H1 (cell line): ENCODE measurements around the gene UCP2. TPM values are rescaled to one million over a fixed set of nuclear protein-coding genes. Genes with fewer than 3 reads are reported as not detected.
A peak's percentile ranks its signal among the peaks of the same experiment; 100 is the strongest.

Experiments
- CTCF ChIA-PET: fragments of 300-600 bp; sonication (Branson Sonifier 250); formaldehyde crosslinking; loops from one replicate; lab custom pipeline; 2021; ENCODE audit not compliant: partially characterized antibody; lab: Charles Lee
- POLR2A ChIA-PET: fragments of 300-600 bp; sonication (Branson Sonifier 250); formaldehyde crosslinking; loops from one replicate; lab custom pipeline; 2021; ENCODE audit warnings: inconsistent platforms; ENCODE audit not compliant: partially characterized antibody; lab: Charles Lee
- DNase-seq, 2 experiments: peaks; one replicate each; pipeline versions ENCODE4 v3.0.0 to v3.0.0-alpha.2; 2010 to 2022; ENCODE audit warnings: low spot score in 2 of 2, low read depth in 1 of 2, mixed read lengths in 1 of 2
- FAIRE-seq: peaks from 2 replicates; lab custom pipeline; 2011; peaks lifted over from hg19 to GRCh38; lab: Jason Lieb, UNC
- H2AFZ ChIP-seq: 2 replicates; pipeline ENCODE4 v1.8.1; 2012; ENCODE audit warnings: low read length, inconsistent platforms
- H2AK5ac ChIP-seq: 2 replicates; pipeline ENCODE4 v1.6.1; 2013; ENCODE audit warnings: low read depth, low read length
- H2BK120ac ChIP-seq: replicated peaks from 2 replicates; pipeline ENCODE3; 2013; ENCODE audit warnings: low read depth, low read length, inconsistent platforms
- H2BK12ac ChIP-seq: 2 replicates; pipeline ENCODE4 v1.6.1; 2013; ENCODE audit warnings: low read depth, low read length
- H2BK15ac ChIP-seq: 2 replicates; pipeline ENCODE4 v1.6.1; 2013; ENCODE audit warnings: low read length
- H2BK20ac ChIP-seq: 2 replicates; pipeline ENCODE4 v1.6.1; 2013; ENCODE audit warnings: low read length
- H2BK5ac ChIP-seq: 2 replicates; pipeline ENCODE4 v1.6.1; 2013; ENCODE audit warnings: low read depth, low read length
- H3K14ac ChIP-seq: 2 replicates; pipeline ENCODE4 v1.6.1; 2013; ENCODE audit warnings: inconsistent platforms; ENCODE audit not compliant: insufficient read length
- H3K18ac ChIP-seq: 2 replicates; pipeline ENCODE4 v1.6.1; 2013; ENCODE audit warnings: low read length; ENCODE audit errors: extremely low read depth
- H3K23ac ChIP-seq: 2 replicates; pipeline ENCODE4 v1.6.1; 2013; ENCODE audit warnings: inconsistent platforms; ENCODE audit not compliant: insufficient read length
- H3K23me2 ChIP-seq: 2 replicates; pipeline ENCODE4 v1.6.1; 2013; ENCODE audit warnings: low read depth, low read length
- H3K27ac ChIP-seq: 2 replicates; pipeline ENCODE4 v1.6.1; 2011; ENCODE audit warnings: low read depth, low read length, inconsistent platforms
- H3K27me3 ChIP-seq, 4 experiments: replicated peaks in 1 of 4; 1 replicate in 1 of 4; 2 replicates in 3 of 4; pipeline versions ENCODE4 v1.6.1 to v1.8.1; 2011 to 2013; ENCODE audit warnings: low read length in 3 of 4, mild to moderate bottlenecking in 3 of 4, inconsistent platforms in 2 of 4, mixed read lengths in 2 of 4, moderate library complexity in 1 of 4; ENCODE audit not compliant: control insufficient read depth in 3 of 4, insufficient read depth in 3 of 4; ENCODE audit errors: extremely low read depth in 1 of 4
- H3K36me3 ChIP-seq, 4 experiments: 2 replicates each; pipeline versions ENCODE4 v1.6.1 to v1.8.1; 2011 to 2013; ENCODE audit warnings: mild to moderate bottlenecking in 4 of 4, low read length in 3 of 4, moderate library complexity in 2 of 4, control low read depth in 1 of 4, inconsistent platforms in 1 of 4; ENCODE audit not compliant: insufficient read depth in 4 of 4, control insufficient read depth in 2 of 4
- H3K4ac ChIP-seq: replicated peaks from 2 replicates; pipeline ENCODE3; 2013; ENCODE audit warnings: low read length, low read depth, mixed read lengths, inconsistent platforms; ENCODE audit not compliant: insufficient read length
- H3K4me1 ChIP-seq, 4 experiments: replicated peaks in 1 of 4; 1 replicate in 1 of 4; 2 replicates in 3 of 4; pipeline versions ENCODE4 v1.6.1 to v1.8.1; 2011 to 2013; ENCODE audit warnings: low read length in 3 of 4, inconsistent platforms in 2 of 4, mixed read lengths in 1 of 4; ENCODE audit not compliant: insufficient read depth in 4 of 4, control insufficient read depth in 3 of 4
- H3K4me2 ChIP-seq, 2 experiments: 2 replicates each; pipeline versions ENCODE4 v1.6.1 to v1.8.1; 2011 to 2013; ENCODE audit warnings: low read depth in 2 of 2, low read length in 2 of 2, control low read depth in 1 of 2, inconsistent platforms in 1 of 2, mild to moderate bottlenecking in 1 of 2; ENCODE audit not compliant: insufficient read depth in 1 of 2
- H3K4me3 ChIP-seq, 4 experiments: fragments of 200-600, 300-600 bp in 1 of 4; sonication (generic), shearing (Covaris generic), sonication (Bioruptor Twin) in 1 of 4; 2 replicates each; pipeline versions ENCODE4 v1.5.1 to v1.8.1; 2011 to 2016; ENCODE audit warnings: low read length in 4 of 4, low read depth in 3 of 4, control low read depth in 2 of 4, inconsistent platforms in 2 of 4, mild to moderate bottlenecking in 2 of 4, mixed read lengths in 1 of 4, moderate library complexity in 1 of 4; ENCODE audit not compliant: insufficient read depth in 2 of 4; ENCODE audit errors: extremely low read depth in 1 of 4
- H3K56ac ChIP-seq: replicated peaks from 2 replicates; pipeline ENCODE3; 2013; ENCODE audit warnings: low read depth, mild to moderate bottlenecking, mixed read lengths, low read length, inconsistent platforms; ENCODE audit not compliant: insufficient read length
- H3K79me1 ChIP-seq: 2 replicates; pipeline ENCODE4 v1.6.1; 2013; ENCODE audit warnings: low read depth, low read length, control low read depth
- H3K79me2 ChIP-seq, 2 experiments: 2 replicates each; pipeline versions ENCODE4 v1.6.1 to v1.8.1; 2012 to 2013; ENCODE audit warnings: low read length in 2 of 2, mild to moderate bottlenecking in 2 of 2, inconsistent platforms in 1 of 2; ENCODE audit not compliant: insufficient read depth in 2 of 2, control insufficient read depth in 1 of 2
- H3K9ac ChIP-seq, 4 experiments: replicated peaks in 1 of 4; 1 replicate in 1 of 4; 2 replicates in 3 of 4; pipeline versions ENCODE4 v1.6.1 to v1.8.1; 2011 to 2013; ENCODE audit warnings: low read depth in 3 of 4, low read length in 3 of 4, control low read depth in 2 of 4, mild to moderate bottlenecking in 2 of 4, moderate library complexity in 2 of 4, inconsistent platforms in 1 of 4; ENCODE audit errors: extremely low read depth in 1 of 4
- H3K9me3 ChIP-seq, 2 experiments: 2 replicates each; pipeline versions ENCODE4 v1.6.1 to v1.8.1; 2012 to 2013; ENCODE audit warnings: mild to moderate bottlenecking in 2 of 2, moderate library complexity in 2 of 2, control low read depth in 1 of 2, inconsistent platforms in 1 of 2, low read depth in 1 of 2, low read length in 1 of 2, mixed read lengths in 1 of 2; ENCODE audit not compliant: insufficient read depth in 2 of 2
- H4K20me1 ChIP-seq, 2 experiments: replicated peaks in 1 of 2; 2 replicates each; pipeline versions ENCODE3 to v1.8.1; 2011 to 2013; ENCODE audit warnings: inconsistent platforms in 2 of 2, low read length in 2 of 2, mild to moderate bottlenecking in 1 of 2; ENCODE audit not compliant: insufficient read depth in 2 of 2, control insufficient read depth in 1 of 2
- H4K5ac ChIP-seq: 2 replicates; pipeline ENCODE4 v1.6.1; 2013; ENCODE audit warnings: low read length, low read depth, mixed read lengths, inconsistent platforms; ENCODE audit not compliant: insufficient read length
- H4K8ac ChIP-seq: 2 replicates; pipeline ENCODE4 v1.8.0; 2013; ENCODE audit warnings: mild to moderate bottlenecking, moderate library complexity, low read length, inconsistent platforms; ENCODE audit not compliant: insufficient read depth; ENCODE audit errors: extremely low read depth
- H4K91ac ChIP-seq: replicated peaks from 2 replicates; pipeline ENCODE3; 2013; ENCODE audit warnings: low read length, mixed read lengths, inconsistent platforms; ENCODE audit not compliant: insufficient read length
- CBX8 ChIP-seq: fragments of 300-800, 300-1000 bp; sonication (generic); IDR thresholded peaks from 2 replicates; pipeline ENCODE4 v1.7.1; 2016; ENCODE audit warnings: low read depth, low read length, borderline replicate concordance
- CHD2 ChIP-seq: IDR thresholded peaks from 2 replicates; pipeline ENCODE4 v1.6.1; 2012; ENCODE audit warnings: low read length, improper control_type of control experiment
- EGR1 ChIP-seq: IDR thresholded peaks from 2 replicates; pipeline ENCODE4 v1.6.1; 2011; ENCODE audit warnings: low read depth, low read length, borderline replicate concordance
- KDM5A ChIP-seq: fragments of 200-600 bp; IDR thresholded peaks from 2 replicates; pipeline ENCODE4 v1.7.1; 2012; ENCODE audit warnings: mild to moderate bottlenecking, low read length, inconsistent platforms, mixed read lengths
- NANOG ChIP-seq: IDR thresholded peaks from 2 replicates; pipeline ENCODE4 v1.6.1; 2011; ENCODE audit warnings: low read length, low read depth, mild to moderate bottlenecking, inconsistent platforms; ENCODE audit not compliant: insufficient read depth, poor library complexity, severe bottlenecking
- NRF1 ChIP-seq: IDR thresholded peaks from 2 replicates; pipeline ENCODE4 v1.6.1; 2011; ENCODE audit warnings: mild to moderate bottlenecking, low read depth, low read length, improper control_type of control experiment
- RAD21 ChIP-seq, 2 experiments: IDR thresholded peaks in 1 of 2; conservative IDR thresholded peaks in 1 of 2; 2 replicates each; pipeline ENCODE4 v1.6.1; 2011; ENCODE audit warnings: low read depth in 2 of 2, low read length in 2 of 2, improper control_type of control experiment in 1 of 2, inconsistent platforms in 1 of 2, mild to moderate bottlenecking in 1 of 2, moderate library complexity in 1 of 2
- TAF7 ChIP-seq: optimal IDR thresholded peaks from 2 replicates; pipeline ENCODE3; 2011; ENCODE audit warnings: low read depth, mild to moderate bottlenecking, inconsistent platforms, low read length, moderate library complexity, borderline replicate concordance
- whole genome bisulfite sequencing, 2 experiments: shearing (Covaris generic) in 1 of 2; methylation state at CpG; one replicate each; pipeline versions ENCODE4 v1.1.6 to v1.1.7; 2013 to 2015; ENCODE audit warnings: low lambda C conversion rate in 2 of 2, mixed read lengths in 2 of 2, inconsistent platforms in 1 of 2, low coverage in 1 of 2, missing lambda C conversion rate in 1 of 2; ENCODE audit not compliant: insufficient replicate concordance in 2 of 2, insufficient coverage in 1 of 2, insufficient read length in 1 of 2; ENCODE audit errors: extremely low coverage in 1 of 2, missing lambda C conversion rate in 1 of 2; 5-methylcytosine and 5-hydroxymethylcytosine counted together
- polyA plus RNA-seq, 7 experiments: library from polyadenylated mRNA; depleted of rRNA in 3 of 7; stranded (reverse) in 5 of 7; unstranded in 2 of 7; fragments of >200 nt in 5 of 7; fragments of 200-250 nt in 2 of 7; gene quantifications; 1 replicate in 5 of 7; 2 replicates in 1 of 7; 4 replicates in 1 of 7; pipeline versions ENCODE4 v1.2.1 to v1.2.3, GENCODE V29; 2011 to 2013; ENCODE audit warnings: missing spikeins in 2 of 7, mixed read lengths in 2 of 7
- total RNA-seq: library from RNA; stranded (reverse); fragmentation: NEBNext Ultra II Directional; extraction: Animal tissue kit (Norgen Biotek cat#: 25700); gene quantifications from 2 replicates; pipeline ENCODE4 v1.2.1, GENCODE V29; 2021

UCP2 gene
- total and polyA plus RNA-seq, 2 of the 8 experiments (the other 6 are each of a cell fraction or from before 2014, with no cell fraction given) = 46.2 to 55.2 TPM

DNA sequence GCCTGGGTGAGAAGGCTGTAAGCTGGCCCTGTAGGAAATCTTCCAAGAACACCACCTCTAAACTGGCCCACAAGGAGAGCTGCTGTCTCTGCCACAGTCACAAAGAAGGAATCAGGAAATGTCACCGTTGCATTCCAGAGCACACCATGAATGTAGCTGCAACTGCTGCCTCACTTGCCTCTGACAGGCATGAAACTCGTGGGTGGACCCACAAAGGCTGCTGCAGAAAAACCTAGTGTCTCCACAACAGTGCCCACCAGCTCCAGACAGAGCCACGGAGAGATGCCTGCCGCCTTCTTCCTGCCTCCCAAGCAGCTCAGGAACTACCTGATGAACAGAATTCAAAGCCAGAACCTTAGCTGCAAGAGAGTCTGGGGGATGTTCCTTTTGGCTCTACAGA, 21.3 kb downstream of the UCP2 start:
- Histone ChIP-seq H3K9me3 (no peaks in the 10 kb centered on the region), H4K8ac (0 out of 2 replicates have a peak overlapping the region, but pooled peaks have one; percentile 22), H2AFZ (0 out of 2 replicates have a peak overlapping the region, but pooled peaks have one; percentile 47), H2BK12ac (no peak overlapping the region), H2BK15ac (no peak overlapping the region), H3K23me2 (no peaks in the 10 kb centered on the region; the same call in 1 of the 2 replicates), H3K4me2 (no peak overlapping the region), H3K14ac (no peak overlapping the region), H3K56ac (no peak overlapping the region), H4K5ac (no peak overlapping the region), H3K4me1 (no peaks in the 10 kb centered on the region; a peak in 1 of 7 replicates), H3K27ac (no peak overlapping the region), H3K4me3 (no peak overlapping the region), H2BK120ac (no peak overlapping the region), H3K9ac (no peak overlapping the region), H3K23ac (no peak overlapping the region), H3K79me1 (no peaks in the 10 kb centered on the region), H3K36me3 (no peaks in the 10 kb centered on the region), H4K91ac (no peak overlapping the region), H2AK5ac (no peak overlapping the region), H3K4ac (no peak overlapping the region), H3K79me2 (no peaks in the 10 kb centered on the region), H2BK20ac (no peak overlapping the region), H2BK5ac (no peak overlapping the region), H3K27me3 (no peaks in the 10 kb centered on the region; a peak in 1 of 7 replicates), H4K20me1 (no peaks in the 10 kb centered on the region), H3K18ac (no peak overlapping the region)
- ChIA-PET CTCF (interaction anchor here (0.6 to 1.2 kb wide), 4 partner anchors 43 to 232 kb away, joined by 3 to 5 read pairs (median 3); no protein-coding TSS in a partner anchor), POLR2A (interaction anchor here (1.1 to 1.5 kb wide), 2 partner anchors 9 to 242 kb away, joined by 4 to 5 read pairs; no protein-coding TSS in a partner anchor)
- no peak for DNase-seq
- no peak for FAIRE-seq
- no peak for TF ChIP-seq EGR1
- TF ChIP-seq CHD2 = no peak
- TF ChIP-seq TAF7 = no peak
- no peak for TF ChIP-seq NRF1
- TF ChIP-seq CBX8 = no peak
- TF ChIP-seq NANOG = no peak
- no peak for TF ChIP-seq RAD21 (IDR thresholded peaks at IDR 0.05 in 1 of 2, conservative IDR thresholded peaks at IDR 0.05 in 1 of 2; ENCODE audit: low read depth in 2 of 2, low read length in 2 of 2)
- TF ChIP-seq KDM5A = no peak
- WGBS, 2 experiments = 86% methylated on average over 4 of the region's 4 CpGs; no CpG with 5 or more reads in 1 of the 2 experiments
